DMS53 (cell line): ENCODE results near the gene LMNTD2.

Source experiments
- DNase-seq: peaks from one replicate; lab custom pipeline; 2025; lab: John Stamatoyannopoulos, UW

The LMNTD2 gene

GRCh38 chr11:508956-509355 is 51.6 kb downstream of the LMNTD2 start:
- no peak for DNase-seq

GRCh38 chr11:507727-508515 is 52.6 kb downstream of the LMNTD2 start:
- no peak for DNase-seq

- peak; percentile 99 for DNase-seq
These were observed 53.4 kb downstream of the LMNTD2 start, which contains the start of gene RNH1 for GRCh38 chr11:506995-507726. TSS of gene RNH1 (minus strand) at chr11:507242. CDS start at chr11:502162, 5,080 bp downstream.

GRCh38 chr11:506238-506994 is 54.1 kb downstream of the LMNTD2 start:
- peak; percentile 99 for DNase-seq

GRCh38 chr11:504994-505344 is 55.6 kb downstream of the LMNTD2 start:
- DNase-seq: no peak
